Natural killer cell (primary cell): ENCODE data around the gene MBNL1. TPM values are rescaled to one million over a fixed set of nuclear protein-coding genes. Genes with fewer than 3 reads are reported as not detected.

Experiments
- ATAC-seq, 3 donors: fragments of 150-1000 bp in 2 of 3; fragments of 200-7000 bp in 1 of 3; cut with Tn5 transposase; 1 replicate in 1 of 3; 2 replicates in 2 of 3; pipeline ENCODE4 v1.10.0; 2021; ENCODE audit warnings: mild to moderate bottlenecking in 2 of 3, moderate library complexity in 2 of 3
- DNase-seq, 2 donors: peaks; one replicate each; pipeline versions ENCODE4 v3.0.0 to v3.0.0-alpha.2; 2013 to 2021; ENCODE audit warnings: mixed read lengths in 1 of 2
- H3K27ac ChIP-seq: one replicate; pipeline ENCODE4 v1.5.1; 2013; ENCODE audit warnings: mild to moderate bottlenecking, low read length
- H3K27me3 ChIP-seq: one replicate; pipeline ENCODE4 v1.6.1; 2013; ENCODE audit warnings: low read length; ENCODE audit not compliant: control insufficient read depth, insufficient read depth
- H3K36me3 ChIP-seq: one replicate; pipeline ENCODE4 v1.6.1; 2013; ENCODE audit warnings: low read length; ENCODE audit not compliant: control insufficient read depth, insufficient read depth
- H3K4me1 ChIP-seq: one replicate; pipeline ENCODE4 v1.6.1; 2013; ENCODE audit warnings: low read length; ENCODE audit not compliant: control insufficient read depth, insufficient read depth
- H3K4me3 ChIP-seq: one replicate; pipeline ENCODE4 v1.5.1; 2013; ENCODE audit warnings: low read length
- H3K9me3 ChIP-seq: one replicate; pipeline ENCODE4 v1.6.1; 2013; ENCODE audit warnings: low read length; ENCODE audit not compliant: control insufficient read depth, insufficient read depth
- H3K27ac Mint-ChIP-seq, 2 donors: one replicate each; pipeline ENCODE4 v1.8.0; 2022; ENCODE audit warnings: mild to moderate bottlenecking in 2 of 2, mixed read lengths in 2 of 2, moderate library complexity in 1 of 2
- H3K27me3 Mint-ChIP-seq, 2 donors: one replicate each; pipeline ENCODE4 v1.8.0; 2022; ENCODE audit warnings: low read depth in 2 of 2, mixed read lengths in 2 of 2
- H3K36me3 Mint-ChIP-seq: one replicate; pipeline ENCODE4 v1.8.0; 2022; ENCODE audit warnings: mixed read lengths
- H3K4me1 Mint-ChIP-seq, 2 donors: one replicate each; pipeline ENCODE4 v1.8.0; 2022; ENCODE audit warnings: mixed read lengths in 2 of 2
- H3K4me3 Mint-ChIP-seq: one replicate; pipeline ENCODE4 v1.8.0; 2022; ENCODE audit warnings: mild to moderate bottlenecking, moderate library complexity, mixed read lengths
- H3K9me3 Mint-ChIP-seq, 2 donors: one replicate each; pipeline ENCODE4 v1.8.0; 2022; ENCODE audit warnings: mixed read lengths in 2 of 2
- CTCF ChIP-seq: fragments of 200-600 bp; IDR thresholded peaks from one replicate; pipeline ENCODE4 v1.8.0; 2022; ENCODE audit warnings: antibody characterized with exemption
- WGBS: methylation state at CpG from one replicate; pipeline ENCODE4 v1.1.7; 2013; ENCODE audit warnings: missing lambda C conversion rate; ENCODE audit not compliant: insufficient coverage; 5-methylcytosine and 5-hydroxymethylcytosine counted together
- intact Hi-C: fragments of 100-400 bp; cut with micrococcal nuclease; formaldehyde crosslinking; loops from one replicate; pipeline ENCODE4 v1.14.2; 2022
- total RNA-seq, 4 donors: library from RNA; stranded (reverse); fragments of 120-200 nt in 1 of 4; gene quantifications; one replicate each; pipeline versions ENCODE4 v1.2.3 to v1.2.4, GENCODE V29; 2013 to 2022

MBNL1 gene
- total RNA-seq, 3 donors from 2014 or later (not counting 1 experiment from before 2014, with no cell fraction given): 600 to 704 (median 607) TPM

GRCh38 chr3:152353578-152353977 is 84.8 kb downstream of the MBNL1 start:
- TF ChIP-seq CTCF: no peak
- peaks cover 9% of the 10 kb centered on the region for H3K4me1 ChIP-seq
- no peak overlapping the region for H3K4me3 Mint-ChIP-seq
- H3K4me3 ChIP-seq: no peak overlapping the region
- no peaks in the 10 kb centered on the region for H3K36me3 Mint-ChIP-seq
- peak overlapping the region in 1 of 2 donors; percentile 78 for H3K27ac Mint-ChIP-seq
- no peak for ATAC-seq
- H3K27me3 Mint-ChIP-seq: no peaks in the 10 kb centered on the region
- no peaks in the 10 kb centered on the region for H3K9me3 ChIP-seq
- H3K27me3 ChIP-seq: no peaks in the 10 kb centered on the region
- no peak for DNase-seq
- no peaks in the 10 kb centered on the region for H3K9me3 Mint-ChIP-seq
- H3K4me1 Mint-ChIP-seq: peaks cover 55 to 57% of the 10 kb centered on the region in 2 donors
- intact Hi-C loops: no loop called here
- H3K36me3 ChIP-seq: peaks cover 48% of the 10 kb centered on the region
- H3K27ac ChIP-seq: no peak overlapping the region

- Mint-ChIP-seq H3K4me1 (peaks cover 70 to 72% of the 10 kb centered on the region in 2 donors), H3K4me3 (no peak overlapping the region), H3K27ac (peak overlapping the region; percentile 46 to 48), H3K27me3 (no peaks in the 10 kb centered on the region), H3K36me3 (no peaks in the 10 kb centered on the region), H3K9me3 (no peaks in the 10 kb centered on the region)
- no peak overlapping the region for H3K27ac ChIP-seq
- no peaks in the 10 kb centered on the region for H3K9me3 ChIP-seq
- H3K27me3 ChIP-seq: no peaks in the 10 kb centered on the region
- WGBS: 96% methylated on average over 8 of the region's 10 CpGs
- no peak for TF ChIP-seq CTCF
- intact Hi-C loops: no loop called here
- H3K4me3 ChIP-seq: no peak overlapping the region
- DNase-seq: no peak
- no peak for ATAC-seq
- peaks cover 53% of the 10 kb centered on the region for H3K36me3 ChIP-seq
- H3K4me1 ChIP-seq: peaks cover 11% of the 10 kb centered on the region
These were observed 87.3 kb downstream of the MBNL1 start for GRCh38 chr3:152355744-152356665.

GRCh38 chr3:152356870-152357276 is 88.1 kb downstream of the MBNL1 start:
- DNase-seq (no peak), ATAC-seq (no peak)
- Mint-ChIP-seq H3K4me3 (no peak overlapping the region), H3K27ac (peak overlapping the region; percentile 46 to 48), H3K4me1 (peaks cover 72 to 74% of the 10 kb centered on the region in 2 donors), H3K36me3 (no peaks in the 10 kb centered on the region), H3K27me3 (no peaks in the 10 kb centered on the region), H3K9me3 (no peaks in the 10 kb centered on the region)
- no peak for TF ChIP-seq CTCF
- WGBS: 80% methylated on average over 1 of the region's 2 CpGs
- Histone ChIP-seq H3K36me3 (peaks cover 56% of the 10 kb centered on the region), H3K4me3 (no peak overlapping the region), H3K4me1 (peaks cover 11% of the 10 kb centered on the region), H3K27ac (no peak overlapping the region), H3K27me3 (no peaks in the 10 kb centered on the region), H3K9me3 (no peaks in the 10 kb centered on the region)
- intact Hi-C loops: no loop called here
